ENCODE data around the gene RAB3IL1.

DNA sequence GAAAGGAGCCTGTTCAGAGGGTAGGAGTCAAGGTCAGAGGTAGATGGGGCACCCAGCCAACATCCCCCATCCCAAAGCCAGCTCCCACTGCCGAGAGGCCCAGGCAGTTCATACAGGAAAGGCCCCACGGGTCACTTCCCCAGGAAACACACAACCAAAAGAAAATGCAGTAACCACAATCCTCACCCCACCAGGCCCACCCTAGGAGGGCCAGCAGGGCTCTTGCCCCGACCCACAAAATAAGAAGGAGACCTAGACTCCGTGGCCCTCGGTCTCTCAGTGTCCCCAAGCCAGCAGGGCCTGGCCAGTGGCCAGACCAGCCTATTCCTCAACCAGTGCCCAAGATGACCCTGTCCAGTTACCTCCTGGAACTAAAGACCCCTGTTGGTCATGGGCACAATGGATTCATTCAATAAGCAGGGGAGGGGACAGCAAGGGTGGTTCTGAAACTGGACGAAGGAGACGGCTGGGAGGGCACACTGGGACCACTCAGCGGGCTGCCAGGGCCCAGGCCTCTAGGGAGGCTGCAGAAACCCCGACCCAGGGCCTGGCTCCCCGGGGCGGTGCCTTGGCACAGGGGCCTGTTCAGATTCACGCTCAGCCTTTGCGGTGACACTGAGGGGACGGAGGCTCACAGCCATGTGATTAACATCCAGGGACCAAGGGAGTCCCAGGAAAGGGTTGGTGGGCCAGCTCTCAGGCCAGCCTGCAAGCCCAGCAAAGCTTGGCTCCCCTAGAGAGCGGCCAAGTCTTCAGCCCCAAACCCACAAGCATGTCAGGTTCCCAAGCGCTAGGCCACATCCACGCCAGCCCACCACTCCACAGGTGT lies 5.5 kb downstream of the RAB3IL1 start:
- TF ChIP-seq, protein P1, sequence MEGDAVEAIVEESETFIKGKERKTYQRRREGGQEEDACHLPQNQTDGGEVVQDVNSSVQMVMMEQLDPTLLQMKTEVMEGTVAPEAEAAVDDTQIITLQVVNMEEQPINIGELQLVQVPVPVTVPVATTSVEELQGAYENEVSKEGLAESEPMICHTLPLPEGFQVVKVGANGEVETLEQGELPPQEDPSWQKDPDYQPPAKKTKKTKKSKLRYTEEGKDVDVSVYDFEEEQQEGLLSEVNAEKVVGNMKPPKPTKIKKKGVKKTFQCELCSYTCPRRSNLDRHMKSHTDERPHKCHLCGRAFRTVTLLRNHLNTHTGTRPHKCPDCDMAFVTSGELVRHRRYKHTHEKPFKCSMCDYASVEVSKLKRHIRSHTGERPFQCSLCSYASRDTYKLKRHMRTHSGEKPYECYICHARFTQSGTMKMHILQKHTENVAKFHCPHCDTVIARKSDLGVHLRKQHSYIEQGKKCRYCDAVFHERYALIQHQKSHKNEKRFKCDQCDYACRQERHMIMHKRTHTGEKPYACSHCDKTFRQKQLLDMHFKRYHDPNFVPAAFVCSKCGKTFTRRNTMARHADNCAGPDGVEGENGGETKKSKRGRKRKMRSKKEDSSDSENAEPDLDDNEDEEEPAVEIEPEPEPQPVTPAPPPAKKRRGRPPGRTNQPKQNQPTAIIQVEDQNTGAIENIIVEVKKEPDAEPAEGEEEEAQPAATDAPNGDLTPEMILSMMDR (tag by site-specific recombination; IDR thresholded peaks at IDR 0.05) = no peak
- no peak for TF ChIP-seq GLI4 (tag by site-specific recombination; IDR thresholded peaks at IDR 0.05)
- TF ChIP-seq ZNF558 (tag by site-specific recombination; IDR thresholded peaks at IDR 0.05) = no peak
- no peak for TF ChIP-seq ZNF596 (tag by site-specific recombination; IDR thresholded peaks at IDR 0.05)
- TF ChIP-seq ZNF394 (tag by site-specific recombination; IDR thresholded peaks at IDR 0.05; ENCODE audit: borderline replicate concordance) = no peak
- TF ChIP-seq ZNF837 (tag by site-specific recombination; IDR thresholded peaks at IDR 0.05) = no peak
